NOMO-1 (cell line): ENCODE results near the gene CDX4.
"Not testable (repeated sequence)": the region's sequence is repeated elsewhere in the genome, so short reads cannot be mapped to it uniquely, and the experiment has no call there.

ENCODE experiments used
- DNase-seq, 2 experiments: peaks; one replicate each; lab custom pipeline; 2025; ENCODE audit not compliant: unreplicated experiment in 2 of 2; lab: John Stamatoyannopoulos, UW

Gene CDX4

GRCh38 chrX:73446831-73447230 lies at the start of gene CDX4:
TSS of gene CDX4 (plus strand) at chrX:73447053. CDS start at chrX:73447254, 201 bp downstream.
- no peak for DNase-seq

- no peak for DNase-seq
These were observed 48.5 kb upstream of the CDX4 start for GRCh38 chrX:73398185-73398914.

- DNase-seq: no peak
These were observed 46.6 kb upstream of the CDX4 start for GRCh38 chrX:73400136-73400748.

GRCh38 chrX:73401591-73402266 lies 45.1 kb upstream of the CDX4 start:
- no peak for DNase-seq

- DNase-seq: no peak
These were observed 33.9 kb upstream of the CDX4 start for GRCh38 chrX:73412930-73413329.

GRCh38 chrX:73447311-73447794 lies 500 bp downstream of the CDX4 start:
- no peak for DNase-seq

- DNase-seq: no peak
These were observed 1.5 kb downstream of the CDX4 start for GRCh38 chrX:73448379-73448778.

- DNase-seq: no peak
These were observed 8.3 kb downstream of the CDX4 start for GRCh38 chrX:73455171-73455570.

- DNase-seq: no peak
These were observed 10.5 kb downstream of the CDX4 start for GRCh38 chrX:73457306-73457705.

- DNase-seq: no peak
These were observed 21.5 kb downstream of the CDX4 start for GRCh38 chrX:73468376-73468775.

- no peak for DNase-seq
These were observed 32.1 kb downstream of the CDX4 start for GRCh38 chrX:73478961-73479360.

GRCh38 chrX:73481521-73481920 lies 34.7 kb downstream of the CDX4 start:
- DNase-seq: no peak

GRCh38 chrX:73490661-73491060 lies 43.8 kb downstream of the CDX4 start:
- no peak for DNase-seq

- not testable (repeated sequence) for DNase-seq
These were observed 45.3 kb downstream of the CDX4 start for GRCh38 chrX:73492178-73492577.
